Left cardiac atrium (tissue), 4 donors: ENCODE data around the gene PUS10. TPM values are rescaled to one million over a fixed set of nuclear protein-coding genes. Genes with fewer than 3 reads are reported as not detected.
"Not testable (repeated sequence)": the region's sequence is repeated elsewhere in the genome, so short reads cannot be mapped to it uniquely, and the experiment has no call there.

Source experiments
- ATAC-seq, 2 donors: fragments of 200-7000 bp; cut with Tn5 transposase; one replicate each; pipeline ENCODE4 v1.9.1; 2020; ENCODE audit warnings: mild to moderate bottlenecking in 2 of 2, moderate library complexity in 2 of 2
- DNase-seq: peaks from one replicate; pipeline ENCODE4 v3.0.0-alpha.2; 2020
- intact Hi-C, 2 donors: fragments of 100-400 bp; cut with DNase I; formaldehyde crosslinking; loops; one replicate each; pipeline versions ENCODE4 v1.14.1 to v1.15.1; 2022 to 2023
- total RNA-seq, 2 donors: library from RNA; stranded (reverse); fragmentation: NEBNext Ultra II Directional; extraction: Animal tissue kit (Norgen Biotek cat#: 25700); gene quantifications; one replicate each; pipeline ENCODE4 v1.2.1, GENCODE V29; 2021
- donor health status: DM: no; HTN: yes; CAD: no.
- donor health status: DM: no; HTN: yes; CAD: no; lungs with severe emphysema.
- donor health status: DM: yes; HTN: yes; CAD: no.
- donor health status: Dilated cardiomyopathy.

The PUS10 gene
- total RNA-seq, 2 donors from 2014 or later = 4.0 to 4.2 TPM

DNA sequence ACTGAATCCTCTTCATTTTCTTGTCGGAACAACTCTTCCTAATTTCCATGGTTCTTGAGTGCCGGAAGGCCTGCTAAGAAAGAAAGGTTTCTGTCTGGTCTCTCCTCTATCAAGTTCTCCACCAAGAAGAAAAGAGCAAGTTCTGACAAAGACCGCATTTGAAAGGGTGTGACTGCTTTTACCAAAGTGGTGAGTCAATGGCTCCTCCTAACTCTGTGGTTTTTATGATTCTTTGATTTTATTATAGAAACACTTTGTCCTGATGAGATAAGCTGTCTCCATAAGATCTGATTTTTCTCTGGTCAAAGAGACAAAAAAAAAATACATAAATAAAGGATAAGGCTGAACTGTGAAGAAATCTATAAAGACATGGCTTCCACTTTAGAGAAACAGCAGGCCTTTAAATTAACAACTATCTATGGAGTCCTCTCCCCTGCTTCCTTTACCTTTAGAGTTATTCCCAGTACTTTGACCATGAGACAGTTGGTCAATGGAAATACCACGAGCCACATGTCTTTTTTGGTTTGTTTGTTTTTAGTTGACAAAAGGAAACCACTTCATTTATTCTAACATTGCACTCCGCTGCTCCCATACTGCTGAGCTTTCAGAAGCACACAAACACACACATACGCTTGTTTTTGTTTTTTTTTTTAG is 69.0 kb downstream of the PUS10 start:
- no peak for ATAC-seq
- DNase-seq = no peak
- intact Hi-C loops = no loop called here

DNA sequence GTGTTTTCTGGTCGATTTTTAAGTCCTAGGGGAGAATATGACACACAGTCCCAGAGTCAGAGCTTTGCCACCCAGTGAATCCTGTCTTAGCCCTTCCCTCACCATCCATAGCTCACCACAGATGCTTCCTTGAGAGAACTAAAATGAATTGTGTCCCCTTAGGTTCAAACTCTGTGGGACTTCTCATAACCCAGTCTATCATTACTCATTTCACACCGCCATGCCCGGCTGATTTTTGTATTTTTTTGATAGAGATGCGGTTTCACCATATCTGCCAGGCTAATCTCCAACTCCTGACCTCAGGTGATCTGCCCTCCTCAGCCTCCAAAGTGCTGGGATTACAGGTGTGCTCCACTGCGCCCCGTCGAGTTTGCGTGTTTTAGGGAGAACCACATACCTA is 69.9 kb downstream of the PUS10 start:
- ATAC-seq = no peak
- no peak for DNase-seq
- intact Hi-C loops = no loop called here

DNA sequence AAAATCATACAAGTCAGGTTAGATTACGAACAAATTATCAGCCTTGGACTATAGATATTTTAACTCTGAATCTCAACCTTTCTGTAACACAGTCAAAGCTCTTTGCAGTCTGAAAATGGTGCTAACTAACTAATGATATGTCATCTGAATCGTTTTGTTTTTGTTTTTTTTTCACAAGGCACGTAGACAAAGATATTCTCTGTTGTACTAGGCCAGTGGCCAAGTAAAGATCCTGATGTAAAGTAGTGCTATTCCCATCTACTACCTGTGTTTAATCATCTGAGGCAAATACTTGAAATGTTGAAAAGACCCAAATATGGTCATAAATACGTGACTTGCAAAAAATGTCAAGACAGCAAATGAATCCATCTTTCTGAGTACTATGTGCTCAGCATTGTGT is 71.0 kb downstream of the PUS10 start:
- ATAC-seq = no peak
- intact Hi-C loops = no loop called here
- no peak for DNase-seq

DNA sequence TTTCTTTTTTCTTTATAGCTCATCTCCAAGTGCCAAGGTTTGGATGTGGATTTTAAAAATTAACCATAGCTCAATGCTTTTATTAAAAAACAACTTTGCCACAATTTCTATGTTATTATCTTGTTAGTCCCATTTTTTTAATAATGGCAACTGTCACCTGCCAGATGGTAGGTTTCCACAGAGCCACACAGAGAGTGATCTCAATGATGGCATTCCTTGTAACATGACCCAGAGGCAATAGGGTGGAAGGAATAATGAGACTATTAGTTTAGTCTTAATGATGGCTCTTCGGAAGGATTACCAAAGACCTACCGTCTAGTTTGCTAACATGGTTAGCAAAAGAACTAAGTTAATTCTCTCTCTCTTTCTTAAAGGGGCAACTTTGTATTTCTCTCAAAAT is 72.7 kb downstream of the PUS10 start:
- no peak for ATAC-seq
- intact Hi-C loops = no loop called here
- no peak for DNase-seq

DNA sequence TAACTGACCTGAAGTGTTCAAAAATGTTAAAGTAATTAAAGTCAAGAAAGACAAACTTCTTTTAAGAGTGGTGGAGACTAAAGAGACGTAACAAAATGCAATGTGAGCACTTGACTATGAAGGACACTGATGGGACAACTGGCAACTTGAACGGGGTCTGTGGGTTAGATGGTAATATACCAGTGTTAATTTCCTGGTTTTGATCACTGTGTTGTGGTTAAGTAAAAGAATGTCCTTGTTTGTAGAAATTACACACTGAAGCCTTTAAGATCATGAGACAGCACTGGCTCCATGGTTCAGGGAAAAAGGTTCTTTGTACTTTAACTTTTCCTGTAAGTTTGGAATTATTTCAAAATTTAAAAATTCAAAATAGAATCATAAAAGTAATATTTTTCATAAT is 78.4 kb downstream of the PUS10 start:
- intact Hi-C loops = no loop called here
- ATAC-seq = no peak

DNA sequence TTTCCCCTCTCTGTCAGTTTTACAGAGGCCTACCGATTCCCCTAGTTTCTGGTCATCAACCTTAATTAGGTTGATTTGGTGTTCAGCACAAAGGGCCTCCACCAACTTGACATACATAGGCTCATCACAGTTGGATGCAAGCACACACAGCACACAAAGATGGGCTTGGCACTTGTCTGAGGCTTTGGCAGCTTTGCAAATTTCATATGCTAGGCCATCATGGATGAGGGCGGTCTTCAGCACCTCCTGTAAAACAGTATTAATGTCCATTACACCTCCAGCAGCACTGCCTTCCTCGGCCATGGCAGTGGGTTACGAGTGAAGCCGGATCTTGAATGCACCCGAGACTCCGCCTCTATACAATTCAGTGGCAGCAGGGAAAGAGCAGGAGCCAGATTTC is 79.8 kb downstream of the PUS10 start:
- intact Hi-C loops = no loop called here
- DNase-seq = no peak
- no peak for ATAC-seq

More for the DNA sequence above, 78.4 kb downstream of the PUS10 start:
- no peak for DNase-seq

DNA sequence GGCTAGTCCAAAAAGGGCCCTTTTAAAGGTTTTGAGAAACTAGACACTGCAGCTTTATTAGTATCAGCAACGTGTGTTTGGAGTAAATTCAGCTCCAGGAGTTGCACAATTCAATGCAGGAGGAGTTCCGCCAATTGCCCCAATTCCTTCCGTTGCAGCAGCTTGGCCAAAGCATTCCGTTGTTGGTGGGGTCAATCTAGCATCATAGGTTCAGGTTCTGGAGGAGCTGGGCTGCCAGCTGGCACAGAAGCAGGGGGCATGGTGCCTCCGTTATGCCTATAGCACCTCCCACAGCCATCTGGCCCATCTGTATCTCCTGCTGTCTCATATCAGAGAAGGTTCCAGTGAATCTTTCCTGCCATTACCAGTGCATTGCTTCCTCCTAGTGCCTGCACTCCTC is 81.3 kb downstream of the PUS10 start:
- DNase-seq (no peak), ATAC-seq (no peak)
- intact Hi-C loops = no loop called here

DNA sequence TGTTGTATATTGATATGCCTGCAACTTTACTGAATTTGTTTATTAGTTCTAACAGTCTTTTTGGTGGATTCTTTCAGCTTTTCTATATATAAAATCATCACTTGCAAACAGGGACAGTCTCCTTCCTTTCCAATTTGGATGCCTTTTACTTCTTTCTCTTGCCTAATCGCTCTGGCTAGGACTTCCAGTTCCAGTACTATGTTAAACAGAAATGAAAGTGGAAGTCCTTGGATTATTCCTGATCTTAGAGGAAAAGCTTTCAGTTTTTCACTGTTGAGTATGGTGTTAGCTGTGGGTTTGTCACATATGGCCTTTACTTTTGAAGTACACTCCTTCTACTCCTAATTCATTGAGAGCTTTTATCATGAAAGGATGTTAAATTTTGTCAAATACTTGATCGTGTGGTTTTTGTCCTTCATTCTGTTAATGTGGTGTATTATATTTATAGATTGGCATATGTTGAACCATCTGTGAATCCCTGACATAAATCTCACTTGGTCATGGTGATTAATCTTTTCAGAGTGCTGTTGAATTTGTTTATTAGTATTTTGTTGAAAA is 83.8 kb downstream of the PUS10 start:
- no peak for DNase-seq
- peak; percentile 21 to 30 for ATAC-seq
- intact Hi-C loops = no loop called here

DNA sequence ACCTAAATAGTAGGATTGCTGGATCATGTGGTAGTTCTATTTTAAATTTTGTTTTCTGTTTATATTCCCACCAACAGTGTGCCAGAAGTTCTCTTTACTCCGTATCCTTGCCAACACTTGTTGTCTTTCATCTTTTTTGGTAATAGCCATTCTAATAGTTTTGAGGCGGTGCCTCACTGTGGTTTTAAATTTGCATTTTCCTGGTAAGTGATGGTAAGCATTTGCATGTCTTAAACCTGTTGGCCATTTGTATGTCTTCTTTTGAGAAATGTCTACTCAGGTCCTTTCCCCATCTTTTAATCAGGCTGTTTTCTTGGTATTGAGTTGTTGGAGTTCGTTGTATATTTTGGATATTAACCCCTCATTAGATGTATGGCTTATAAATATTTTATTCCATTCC is 85.1 kb downstream of the PUS10 start:
- ATAC-seq (no peak), DNase-seq (no peak)
- intact Hi-C loops = no loop called here

DNA sequence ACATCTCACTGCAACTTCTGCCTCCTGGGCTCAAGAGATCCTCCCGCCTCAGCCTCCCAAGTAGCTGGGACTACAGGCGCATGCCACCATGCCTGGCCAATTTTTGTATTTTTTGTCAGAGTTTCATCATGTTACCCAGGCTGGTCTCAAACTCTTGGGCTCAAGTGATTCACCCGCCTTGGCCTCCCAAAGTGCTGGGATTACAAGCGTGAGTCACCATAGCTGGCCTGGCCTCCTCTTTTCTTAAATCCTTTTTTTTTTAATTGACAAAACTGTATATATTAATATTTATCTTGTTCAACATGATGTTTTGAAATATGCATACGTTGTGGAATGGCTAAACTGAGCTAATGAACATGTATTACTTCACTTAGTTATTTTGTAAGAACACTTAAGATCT is 86.0 kb downstream of the PUS10 start:
- DNase-seq, intact Hi-C loops, ATAC-seq: not testable (repeated sequence)

DNA sequence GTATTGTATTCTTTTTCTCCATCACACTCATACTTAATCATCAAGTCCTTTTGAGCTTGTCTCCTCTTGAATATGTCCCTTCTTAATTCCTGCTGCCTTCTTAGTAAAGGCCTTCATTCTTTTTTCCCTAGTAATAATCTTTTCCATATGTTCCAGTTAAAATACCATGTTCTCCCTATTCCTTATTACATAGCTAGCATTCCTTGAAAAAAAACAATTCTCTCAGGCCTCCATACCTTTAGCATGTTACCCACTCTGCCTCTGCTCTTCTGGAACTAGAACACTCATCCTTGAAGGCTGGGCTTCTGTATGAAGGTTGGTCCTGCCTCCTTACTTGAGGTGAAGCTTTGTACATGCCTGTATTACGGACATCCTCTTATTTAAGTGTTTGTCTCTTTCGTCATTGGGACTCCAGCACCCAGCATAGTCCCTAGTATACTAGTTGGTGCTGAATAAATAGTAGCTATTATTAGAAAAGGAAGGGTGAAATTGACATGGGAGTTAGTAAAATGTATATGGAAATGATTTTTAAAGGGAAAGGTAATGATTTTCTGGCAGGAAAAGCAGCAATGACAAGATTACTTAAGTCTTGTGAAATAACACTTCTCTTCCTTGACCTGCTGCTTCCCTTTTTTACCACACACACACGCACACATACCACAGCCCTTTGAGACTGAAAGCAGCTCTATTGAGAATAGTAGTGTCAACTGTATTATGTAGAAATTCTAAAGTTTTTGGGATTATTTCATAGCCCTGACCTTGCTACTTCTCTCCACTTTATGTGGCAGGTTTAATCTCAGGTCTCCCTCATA is 91.1 kb downstream of the PUS10 start:
- ATAC-seq (peak; percentile 57 to 75), DNase-seq (no peak)
- intact Hi-C loops = no loop called here

DNA sequence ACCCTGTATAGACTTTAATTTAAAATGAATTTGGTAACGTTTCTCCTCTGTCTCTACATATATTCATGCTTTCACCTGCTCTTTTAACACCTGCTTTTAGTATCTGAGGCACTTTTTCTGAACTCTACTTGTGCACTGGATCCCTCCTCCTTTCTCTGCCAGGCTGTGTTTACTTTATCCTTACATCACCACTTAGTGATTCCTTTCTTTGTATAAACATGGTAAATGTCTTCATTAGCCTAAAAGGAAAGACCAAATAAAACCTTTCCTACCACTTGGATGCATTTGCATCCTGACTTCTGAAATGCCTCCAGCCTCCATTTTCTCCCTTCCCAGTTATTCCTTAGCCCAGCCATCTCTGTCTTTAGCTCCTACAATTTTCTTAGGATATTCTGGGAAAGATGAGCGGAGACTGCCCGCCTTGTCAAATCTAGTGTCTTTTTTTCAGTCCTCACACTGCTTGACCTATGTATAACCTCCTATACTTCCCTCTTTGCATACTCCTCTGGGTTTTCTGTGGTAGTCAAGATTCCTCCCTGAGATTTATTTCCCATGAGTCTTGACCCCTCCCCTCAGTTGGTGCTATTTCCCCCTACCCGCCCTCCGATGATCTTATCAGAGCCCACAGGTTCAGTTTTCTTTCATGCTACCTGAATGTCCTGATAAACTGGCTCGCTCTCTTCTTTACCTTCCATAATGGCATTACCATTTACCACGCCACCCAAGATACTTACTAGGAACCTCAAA is 91.9 kb downstream of the PUS10 start:
- peak in 1 of 2 donors; percentile 46 for ATAC-seq
- no peak for DNase-seq
- intact Hi-C loops = no loop called here

DNA sequence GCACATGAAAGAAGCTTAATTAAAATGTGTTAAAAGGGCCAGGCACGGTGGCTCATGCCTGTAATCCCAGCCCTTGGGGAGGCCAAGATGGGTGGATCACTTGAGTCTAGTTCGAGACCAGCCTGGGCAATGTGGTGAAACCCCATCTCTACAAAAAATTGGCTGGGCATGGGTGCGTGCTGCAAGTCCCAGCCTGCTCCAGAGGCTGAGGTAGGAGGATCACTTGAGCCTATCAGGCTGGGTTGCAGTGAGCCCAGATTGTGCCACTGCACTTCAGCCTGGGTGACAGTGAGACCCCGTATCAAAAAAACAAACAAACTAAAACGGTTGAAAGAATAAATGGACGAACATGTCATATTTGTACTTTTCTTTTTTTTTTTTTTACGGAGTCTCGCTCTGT is 110.7 kb downstream of the PUS10 start:
- no peak for DNase-seq
- intact Hi-C loops = no loop called here
- ATAC-seq = no peak

DNA sequence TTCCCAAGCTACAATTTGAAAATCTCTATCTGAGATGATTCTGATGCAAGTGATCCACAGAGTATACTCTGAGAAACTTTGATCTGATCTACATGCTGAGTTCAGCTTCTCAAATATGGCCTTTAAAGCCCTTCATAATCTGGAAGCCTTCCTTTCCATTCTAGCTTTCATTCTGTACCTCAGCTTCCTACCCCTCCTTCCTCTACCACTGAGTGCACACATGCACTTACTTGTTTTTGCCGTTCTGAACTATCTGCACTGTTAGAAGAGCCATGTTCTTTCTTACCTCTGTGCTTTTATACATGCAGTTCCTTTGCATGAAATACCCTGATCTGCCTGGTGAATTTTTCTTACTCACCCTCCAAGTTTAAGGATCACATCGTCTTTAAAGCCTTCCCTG is 111.7 kb downstream of the PUS10 start:
- intact Hi-C loops = no loop called here
- no peak for ATAC-seq
- no peak for DNase-seq

DNA sequence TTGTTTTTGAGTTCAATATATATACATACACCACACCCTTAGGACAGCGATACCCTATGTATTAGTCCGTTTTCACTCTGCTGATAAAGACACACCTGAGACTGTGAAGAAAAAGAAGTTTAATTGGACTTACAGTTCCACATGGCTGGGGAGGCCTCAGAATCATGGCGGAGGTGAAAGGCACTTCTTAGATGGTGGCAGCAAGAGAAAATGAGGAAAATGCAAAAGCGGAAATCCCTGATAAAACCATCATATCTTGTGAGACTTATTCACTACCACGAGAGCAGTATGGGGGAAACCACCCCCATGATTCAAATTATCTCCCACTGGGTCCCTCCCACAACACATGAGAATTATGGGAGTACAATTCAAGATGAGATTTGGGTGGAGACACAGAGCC is 112.2 kb downstream of the PUS10 start:
- intact Hi-C loops, ATAC-seq, DNase-seq: not testable (repeated sequence)

DNA sequence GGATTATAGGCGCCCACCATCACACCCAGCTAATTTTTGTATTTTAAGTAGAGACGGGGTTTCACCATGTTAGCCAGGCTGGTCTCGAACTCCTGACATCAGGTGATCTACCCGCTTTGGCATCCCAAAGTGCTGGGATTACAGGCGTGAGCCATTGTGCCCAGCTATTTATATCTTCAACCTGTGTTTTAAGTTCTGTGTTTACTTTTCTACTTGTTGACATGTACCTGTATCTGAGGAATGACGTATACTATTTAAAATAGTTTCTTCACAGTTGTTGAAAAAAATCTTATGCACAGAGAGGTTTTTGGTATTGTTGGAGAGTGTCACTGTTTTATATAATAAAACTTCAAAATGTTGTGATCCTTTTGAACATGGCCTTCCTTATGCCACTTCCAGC is 116.8 kb downstream of the PUS10 start:
- intact Hi-C loops, ATAC-seq, DNase-seq: not testable (repeated sequence)

DNA sequence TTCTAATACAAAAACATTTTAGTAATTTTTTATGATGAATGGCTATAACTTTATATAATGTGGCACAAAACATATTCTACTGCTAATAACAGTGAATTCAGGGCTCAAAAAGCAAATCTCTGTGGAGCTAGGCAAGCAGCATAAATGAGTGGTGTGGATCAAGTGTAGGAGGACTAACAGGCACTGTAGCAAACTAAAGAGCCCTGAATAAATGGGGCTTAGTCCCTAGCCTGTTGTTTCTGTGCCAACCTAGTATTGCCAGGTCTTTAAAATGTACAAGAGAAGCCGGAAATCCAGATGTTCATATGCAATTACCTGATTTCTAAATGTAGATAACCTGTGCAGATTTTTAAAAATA is 118.2 kb downstream of the PUS10 start:
- DNase-seq (no peak), ATAC-seq (no peak)
- intact Hi-C loops = no loop called here

DNA sequence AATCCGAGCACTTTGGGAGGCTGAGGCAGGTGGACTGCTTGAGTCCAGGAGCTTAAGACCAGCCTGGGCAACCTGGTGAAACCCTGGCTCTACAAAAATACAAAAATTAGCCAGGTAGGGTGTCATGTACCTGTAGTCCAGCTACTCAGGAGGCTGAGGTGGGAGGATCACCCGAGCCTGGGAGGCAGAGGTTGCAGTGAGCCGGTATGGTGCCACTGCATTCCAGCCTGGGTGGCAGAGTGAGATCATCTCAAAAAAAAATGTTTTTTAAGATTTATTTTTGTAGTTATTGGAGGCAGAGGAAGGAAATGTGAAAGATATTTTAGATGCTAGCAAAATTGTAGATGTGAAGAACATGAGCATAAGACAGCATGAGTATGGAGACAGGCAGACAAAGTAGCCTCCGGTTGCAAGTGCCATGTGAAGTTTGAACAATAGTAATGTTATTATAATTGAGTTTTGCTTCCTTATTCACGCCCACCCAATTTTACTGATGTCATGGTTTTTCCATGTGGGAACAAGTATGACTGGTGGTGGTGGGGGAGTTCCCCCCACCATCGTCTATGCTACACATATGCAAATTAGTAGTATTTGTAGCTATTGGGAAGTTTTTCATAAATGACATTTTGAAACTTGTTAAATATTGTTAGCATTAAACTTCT is 118.7 kb downstream of the PUS10 start:
- ATAC-seq = no peak
- intact Hi-C loops = no loop called here

DNA sequence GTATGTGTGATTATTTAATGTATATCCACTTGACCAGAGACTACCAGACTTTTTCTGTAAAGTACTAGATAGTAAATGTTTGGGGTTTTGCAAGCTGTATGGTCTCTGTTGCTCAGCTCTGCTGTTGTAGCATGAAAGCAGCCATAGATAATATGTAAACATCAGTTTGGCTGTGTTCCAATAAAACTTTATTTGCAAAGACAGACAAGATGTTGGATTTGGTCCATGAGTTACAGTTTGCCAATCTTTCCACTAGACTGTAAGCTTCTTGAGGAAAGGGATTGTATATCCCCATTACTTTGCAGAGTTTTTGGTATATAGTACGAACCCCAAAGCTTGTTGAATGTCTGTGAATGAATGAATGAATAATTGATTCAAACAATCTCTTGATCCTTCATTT is 119.5 kb downstream of the PUS10 start:
- intact Hi-C loops = no loop called here
- DNase-seq = no peak
- ATAC-seq = no peak

More for the DNA sequence above, 118.7 kb downstream of the PUS10 start:
- DNase-seq = no peak
